Measurements from ENCODE around the gene MAFG. TPM values are rescaled to one million over a fixed set of nuclear protein-coding genes. Genes with fewer than 3 reads are reported as not detected.
A peak's percentile ranks its signal among the peaks of the same experiment; 100 is the strongest.

The MAFG gene
- total and polyA plus RNA-seq, 7 donors: 8.8 to 21.9 (median 16.8) TPM

DNA sequence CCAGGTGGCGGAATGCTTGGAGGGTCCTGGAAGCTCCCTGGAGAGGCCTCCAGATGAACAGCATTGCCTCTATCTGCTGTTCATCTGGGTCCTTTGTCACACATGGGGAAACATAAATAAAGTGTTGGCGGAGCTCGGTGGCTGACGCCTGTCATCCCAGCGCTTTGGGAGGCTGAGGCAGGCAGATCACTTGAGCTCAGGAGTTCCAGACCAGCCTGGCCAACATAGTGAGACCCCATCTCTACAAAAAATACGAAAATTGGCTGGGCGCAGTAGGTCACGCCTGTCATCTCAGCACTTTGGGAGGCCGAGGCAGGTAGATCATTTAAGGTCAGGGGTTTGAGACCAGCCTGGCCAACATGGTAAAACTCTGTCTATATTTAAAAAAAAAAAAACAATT, 17.3 kb upstream of the MAFG start:
- Histone ChIP-seq H3K36me3 (no peaks in the 10 kb centered on the region), H3K4me3 (no peak overlapping the region), H3K27me3 (peaks cover 0 to 40% (median 11%) of the 10 kb centered on the region in 3 donors), H3K9me3 (no peaks in the 10 kb centered on the region), H3K27ac (no peak overlapping the region), H3K4me1 (peaks cover 0 to 6% (median 0%) of the 10 kb centered on the region in 4 donors)
- intact Hi-C loops (cut with DNase I): no loop called here
- 88 to 90% methylated on average over 9 of the region's 9 CpGs for WGBS, 2 donors
- no peak for DNase-seq
- TF ChIP-seq POLR2AphosphoS5 (IDR thresholded peaks at IDR 0.05): no peak

DNA sequence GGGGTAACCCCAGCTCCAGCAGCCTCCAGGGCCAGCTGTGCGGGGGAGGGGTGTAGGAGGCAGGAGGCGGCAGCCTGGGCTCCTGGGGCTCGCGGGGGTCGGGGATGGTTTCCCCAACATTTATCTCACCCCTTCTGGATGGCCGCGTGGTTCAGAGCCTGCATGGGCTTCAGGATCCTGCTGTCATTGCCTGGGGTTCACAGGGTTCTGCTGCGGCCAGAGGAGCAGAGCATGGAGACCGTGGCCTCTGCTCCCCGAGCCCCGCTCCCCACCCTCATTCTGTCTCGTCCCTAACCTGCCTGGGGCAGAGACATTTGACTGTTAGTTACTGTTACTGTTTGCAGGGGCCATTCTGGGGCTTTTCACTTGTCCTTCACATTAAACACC, 14.6 kb upstream of the MAFG start:
- no peak for DNase-seq
- H3K27ac ChIP-seq: no peak overlapping the region
- no peaks in the 10 kb centered on the region for H3K36me3 ChIP-seq
- H3K4me1 ChIP-seq: peaks cover 0 to 16% (median 5%) of the 10 kb centered on the region in 4 donors
- peaks cover 0 to 40% (median 11%) of the 10 kb centered on the region in 3 donors for H3K27me3 ChIP-seq
- H3K4me3 ChIP-seq: no peak overlapping the region
- TF ChIP-seq POLR2AphosphoS5 (IDR thresholded peaks at IDR 0.05) (no peak), EP300 (IDR thresholded peaks at IDR 0.05) (no peak), POLR2A (IDR thresholded peaks at IDR 0.05) (no peak)
- TF ChIP-seq, protein P1, sequence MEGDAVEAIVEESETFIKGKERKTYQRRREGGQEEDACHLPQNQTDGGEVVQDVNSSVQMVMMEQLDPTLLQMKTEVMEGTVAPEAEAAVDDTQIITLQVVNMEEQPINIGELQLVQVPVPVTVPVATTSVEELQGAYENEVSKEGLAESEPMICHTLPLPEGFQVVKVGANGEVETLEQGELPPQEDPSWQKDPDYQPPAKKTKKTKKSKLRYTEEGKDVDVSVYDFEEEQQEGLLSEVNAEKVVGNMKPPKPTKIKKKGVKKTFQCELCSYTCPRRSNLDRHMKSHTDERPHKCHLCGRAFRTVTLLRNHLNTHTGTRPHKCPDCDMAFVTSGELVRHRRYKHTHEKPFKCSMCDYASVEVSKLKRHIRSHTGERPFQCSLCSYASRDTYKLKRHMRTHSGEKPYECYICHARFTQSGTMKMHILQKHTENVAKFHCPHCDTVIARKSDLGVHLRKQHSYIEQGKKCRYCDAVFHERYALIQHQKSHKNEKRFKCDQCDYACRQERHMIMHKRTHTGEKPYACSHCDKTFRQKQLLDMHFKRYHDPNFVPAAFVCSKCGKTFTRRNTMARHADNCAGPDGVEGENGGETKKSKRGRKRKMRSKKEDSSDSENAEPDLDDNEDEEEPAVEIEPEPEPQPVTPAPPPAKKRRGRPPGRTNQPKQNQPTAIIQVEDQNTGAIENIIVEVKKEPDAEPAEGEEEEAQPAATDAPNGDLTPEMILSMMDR (IDR thresholded peaks at IDR 0.05): no peak
- 46 to 51% methylated on average over 12 of the region's 12 CpGs for WGBS, 2 donors
- intact Hi-C loops (cut with DNase I): no loop called here
- no peaks in the 10 kb centered on the region for H3K9me3 ChIP-seq

DNA sequence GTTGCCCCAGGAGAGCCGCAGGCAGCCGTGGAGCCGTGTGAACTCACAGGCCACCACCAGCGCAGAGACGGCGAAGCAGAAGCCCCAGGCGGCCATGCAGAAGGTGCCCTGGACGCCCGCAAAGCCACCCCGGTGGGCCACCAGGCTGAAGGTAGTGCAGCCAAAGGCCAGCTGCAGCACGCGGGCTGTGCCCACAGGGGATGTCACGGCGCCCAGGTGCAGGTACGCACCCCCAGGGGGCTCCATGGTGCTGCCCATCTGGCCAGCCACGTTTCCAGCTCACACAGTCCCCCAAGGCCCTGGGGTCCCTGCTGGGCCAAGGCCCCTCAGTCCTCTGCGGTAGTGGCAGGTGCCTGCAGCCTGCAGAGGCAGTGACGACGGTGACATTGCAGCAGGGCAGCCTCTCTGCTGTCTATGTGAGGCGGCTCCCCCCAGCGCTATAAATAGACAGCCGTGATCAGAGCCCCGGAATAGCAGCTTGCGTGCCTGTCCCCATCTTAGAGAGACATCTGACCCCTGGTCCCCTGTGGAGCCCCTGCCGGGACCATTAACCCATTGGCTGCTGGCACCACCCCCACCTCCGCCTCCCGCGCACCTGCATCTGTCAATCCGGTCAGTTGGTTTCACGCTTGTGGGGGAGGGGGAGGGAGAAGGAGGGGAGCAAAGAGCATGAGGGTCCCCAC, 14.1 kb upstream of the MAFG start:
- 32 to 51% methylated on average over 30 of the region's 30 CpGs for WGBS, 2 donors
- Histone ChIP-seq H3K27ac (no peak overlapping the region), H3K27me3 (peaks cover 0 to 40% (median 11%) of the 10 kb centered on the region in 3 donors), H3K36me3 (no peaks in the 10 kb centered on the region), H3K4me3 (no peak overlapping the region), H3K9me3 (no peaks in the 10 kb centered on the region), H3K4me1 (peaks cover 0 to 20% (median 10%) of the 10 kb centered on the region in 4 donors)
- no peak for DNase-seq
- TF ChIP-seq EP300 (IDR thresholded peaks at IDR 0.05) (no peak), POLR2AphosphoS5 (IDR thresholded peaks at IDR 0.05) (no peak), POLR2A (IDR thresholded peaks at IDR 0.05) (no peak)
- TF ChIP-seq, protein P1 (IDR thresholded peaks at IDR 0.05): no peak
- intact Hi-C loops (cut with DNase I): no loop called here

DNA sequence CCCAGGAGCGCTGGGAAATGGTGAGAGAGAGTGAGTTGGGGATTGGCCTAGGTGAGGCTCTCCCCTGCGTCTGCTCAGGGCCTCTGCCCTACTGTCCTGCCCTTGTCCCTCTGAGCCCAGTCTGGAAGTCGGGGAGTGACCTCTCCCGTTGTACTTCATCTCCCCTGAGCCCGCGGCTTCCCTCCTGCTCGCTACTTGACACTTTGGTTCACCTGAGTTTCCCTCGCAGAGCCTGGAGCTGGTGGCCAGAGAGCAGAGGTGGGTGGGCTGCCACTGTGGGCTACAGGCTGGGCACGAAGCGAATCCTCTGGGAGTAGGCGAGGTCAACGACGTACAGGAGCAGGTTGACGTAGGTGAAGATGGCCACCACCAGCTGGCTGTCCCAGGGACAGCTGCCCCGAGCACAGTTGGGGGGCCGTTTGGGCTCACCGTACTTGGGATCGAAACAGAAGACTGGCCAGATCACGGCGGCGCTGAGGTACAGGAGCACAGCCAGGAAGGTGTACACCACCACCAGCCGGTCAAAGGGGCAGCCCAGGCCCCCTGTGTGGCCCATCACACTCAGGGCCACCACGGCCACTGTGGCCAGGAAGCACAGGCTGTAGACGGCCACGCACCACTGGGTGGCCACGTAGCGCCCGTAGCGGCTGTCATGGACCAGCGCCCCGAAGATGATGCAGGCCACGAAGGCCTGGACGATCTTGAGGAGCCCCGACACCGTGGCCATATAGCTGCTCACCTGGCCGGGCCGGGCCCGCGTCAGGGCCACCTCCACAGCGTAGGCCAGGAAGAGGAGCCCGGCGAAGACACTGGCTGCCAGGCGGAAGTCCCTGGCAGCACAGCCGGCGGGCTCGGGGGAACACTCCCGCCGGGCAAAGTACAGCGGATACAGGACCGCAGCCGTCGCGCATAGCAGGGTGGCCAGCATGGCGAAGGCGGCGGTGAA, 13.3 kb upstream of the MAFG start:
- Histone ChIP-seq H3K4me3 (no peak overlapping the region), H3K27me3 (peaks cover 0 to 40% (median 11%) of the 10 kb centered on the region in 3 donors), H3K36me3 (no peaks in the 10 kb centered on the region), H3K27ac (no peak overlapping the region), H3K4me1 (peaks cover 0 to 23% (median 14%) of the 10 kb centered on the region in 4 donors), H3K9me3 (no peaks in the 10 kb centered on the region)
- TF ChIP-seq EP300 (IDR thresholded peaks at IDR 0.05): no peak
- TF ChIP-seq, protein P1 (IDR thresholded peaks at IDR 0.05): no peak
- TF ChIP-seq POLR2A (IDR thresholded peaks at IDR 0.05): no peak
- TF ChIP-seq POLR2AphosphoS5 (IDR thresholded peaks at IDR 0.05): no peak
- 64 to 93% methylated on average over 56 of the region's 56 CpGs for WGBS, 2 donors
- intact Hi-C loops (cut with DNase I): no loop called here
- no peak for DNase-seq

DNA sequence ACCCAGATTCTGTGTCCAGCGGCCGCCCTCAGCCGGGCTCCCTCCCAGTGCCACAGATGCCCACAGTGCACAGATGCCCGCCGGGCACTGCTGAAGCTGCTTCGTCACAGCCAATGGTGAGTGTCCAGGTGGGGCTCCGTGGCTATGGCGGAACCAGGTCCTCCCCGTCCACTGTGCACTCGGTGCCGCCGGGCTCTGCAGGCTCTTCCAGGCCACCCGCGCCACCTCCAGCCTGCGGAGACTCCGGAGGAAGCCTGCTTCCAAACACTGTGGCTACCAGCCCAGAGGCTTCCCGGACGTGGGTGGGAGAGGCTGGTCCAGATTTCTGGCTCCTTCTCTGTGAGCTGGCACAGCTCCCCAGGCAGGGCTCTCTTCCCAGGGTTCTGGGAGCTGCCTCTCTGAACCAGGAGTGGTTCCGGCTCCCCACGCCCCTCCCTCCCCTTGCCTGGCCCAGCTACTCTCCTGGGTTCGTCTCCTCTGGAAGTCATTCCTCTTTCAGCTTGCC, 12.4 kb upstream of the MAFG start:
- no peak overlapping the region for H3K27ac ChIP-seq
- TF ChIP-seq POLR2A (IDR thresholded peaks at IDR 0.05): no peak
- no peak for TF ChIP-seq EP300 (IDR thresholded peaks at IDR 0.05)
- TF ChIP-seq, protein P1 (IDR thresholded peaks at IDR 0.05): no peak
- TF ChIP-seq POLR2AphosphoS5 (IDR thresholded peaks at IDR 0.05): no peak
- peak; percentile 71 for DNase-seq
- H3K9me3 ChIP-seq: no peaks in the 10 kb centered on the region
- no peak overlapping the region for H3K4me3 ChIP-seq
- 85 to 90% methylated on average over 21 of the region's 21 CpGs for WGBS, 2 donors
- no peaks in the 10 kb centered on the region for H3K36me3 ChIP-seq
- H3K4me1 ChIP-seq: peaks cover 0 to 23% (median 14%) of the 10 kb centered on the region in 4 donors
- intact Hi-C loops (cut with DNase I): no loop called here
- H3K27me3 ChIP-seq: peaks cover 0 to 39% (median 11%) of the 10 kb centered on the region in 3 donors

All from sigmoid colon (tissue), 7 donors.